ENCODE data around the gene PTPRG.

The PTPRG gene

DNA sequence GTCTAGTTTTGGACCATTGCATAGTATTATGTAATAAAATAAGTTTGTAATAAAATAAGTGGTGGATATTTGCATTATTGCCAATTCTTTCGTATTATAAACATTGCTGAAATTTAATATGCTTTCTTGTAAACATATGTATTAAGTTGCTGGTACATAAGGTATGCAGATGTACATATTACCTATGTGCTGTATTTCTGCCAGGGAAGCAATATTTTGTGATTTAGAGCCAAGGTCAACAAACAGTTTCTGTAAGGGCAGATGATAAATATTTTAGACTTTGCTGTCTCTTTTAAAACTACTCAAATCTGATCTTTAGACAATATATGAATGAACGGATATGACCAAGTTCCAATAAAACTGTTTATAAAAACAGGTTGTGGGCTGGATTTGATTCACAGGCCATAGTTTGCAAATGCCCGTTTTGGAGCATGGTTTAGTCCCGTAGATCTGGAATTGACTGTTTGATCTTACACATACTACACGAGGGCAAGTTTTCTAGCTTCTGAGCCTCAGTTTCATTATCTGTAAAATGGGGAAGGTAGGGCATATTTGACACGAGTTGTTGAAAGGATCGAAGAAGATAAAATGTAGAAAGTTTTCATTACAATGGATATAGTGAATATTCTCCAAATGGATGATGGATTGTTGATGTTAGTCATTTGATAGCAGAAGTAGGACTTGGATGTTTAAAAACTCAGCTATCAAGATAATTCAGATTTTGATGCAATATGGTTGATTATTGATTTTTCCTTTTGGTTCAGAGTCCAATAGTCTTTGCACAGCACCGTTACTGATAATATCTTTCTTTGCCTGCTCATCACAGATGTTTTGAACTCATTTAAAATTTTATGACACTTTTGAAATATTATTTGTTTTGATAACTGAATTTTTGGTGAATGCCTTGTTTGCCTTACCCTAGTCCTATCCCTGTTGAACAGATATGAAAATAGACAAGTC is 417.4 kb downstream of the PTPRG start:
- CTCF ChIA-PET, result interaction anchor here (0.8 kb wide), 1 partner anchor 93 kb away, joined by 3 read pairs; no protein-coding TSS in a partner anchor
- DNase-seq (ENCODE audit: low spot score), result no peak
- POLR2A ChIA-PET (ENCODE audit: low non-redundant PET), result no interaction called here
- H3K27ac ChIP-seq, result no peak overlapping the region
- no peak for TF ChIP-seq CTCF (conservative IDR thresholded peaks at IDR 0.05; ENCODE audit: low read depth)

DNA sequence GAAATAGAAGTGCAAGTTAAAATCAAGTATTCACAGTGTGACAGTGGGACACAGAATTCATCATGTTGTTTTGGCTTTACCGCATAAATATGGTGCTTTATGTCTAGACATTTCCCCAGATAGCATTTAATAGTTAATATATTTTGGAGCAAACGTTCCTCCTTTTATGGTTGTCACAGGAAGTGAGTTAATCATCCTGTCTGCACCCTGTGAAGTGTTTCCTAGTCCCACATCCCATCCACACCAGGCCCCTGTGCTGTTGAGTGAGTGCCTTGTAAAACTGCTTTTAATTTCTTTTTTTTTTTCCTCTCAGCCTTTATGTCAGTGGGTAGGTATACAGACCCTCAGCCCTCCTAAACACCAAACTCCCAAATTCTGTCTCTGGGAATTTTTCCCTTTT is 418.3 kb downstream of the PTPRG start:
- POLR2A ChIA-PET (ENCODE audit: low non-redundant PET), result no interaction called here
- DNase-seq (ENCODE audit: low spot score), result no peak
- TF ChIP-seq CTCF (conservative IDR thresholded peaks at IDR 0.05; ENCODE audit: low read depth), result no peak
- CTCF ChIA-PET, result no interaction called here
- no peak overlapping the region for H3K27ac ChIP-seq

DNA sequence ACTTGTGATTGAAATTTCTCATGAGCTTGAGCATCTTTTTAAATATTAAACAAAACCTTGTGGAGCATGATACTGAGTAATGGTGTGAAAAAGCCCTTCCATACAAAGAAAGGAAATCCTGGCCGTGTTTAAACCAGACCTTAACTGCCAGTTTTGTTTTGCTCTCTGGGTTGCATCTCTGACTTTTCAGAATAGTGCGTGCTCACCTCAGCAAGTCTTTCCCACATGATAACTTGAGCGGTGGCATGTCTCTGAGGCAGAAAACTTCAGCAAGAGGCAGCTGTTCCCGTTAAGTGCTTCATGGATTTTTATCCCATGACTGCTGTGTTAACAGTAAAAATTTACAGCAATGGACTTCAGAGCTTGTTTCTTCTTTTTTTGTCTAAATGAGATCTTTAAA is 418.7 kb downstream of the PTPRG start:
- ChIA-PET CTCF (no interaction called here), POLR2A (ENCODE audit: low non-redundant PET) (no interaction called here)
- DNase-seq (ENCODE audit: low spot score), result no peak
- no peak overlapping the region for H3K27ac ChIP-seq
- no peak for TF ChIP-seq CTCF (conservative IDR thresholded peaks at IDR 0.05; ENCODE audit: low read depth)

DNA sequence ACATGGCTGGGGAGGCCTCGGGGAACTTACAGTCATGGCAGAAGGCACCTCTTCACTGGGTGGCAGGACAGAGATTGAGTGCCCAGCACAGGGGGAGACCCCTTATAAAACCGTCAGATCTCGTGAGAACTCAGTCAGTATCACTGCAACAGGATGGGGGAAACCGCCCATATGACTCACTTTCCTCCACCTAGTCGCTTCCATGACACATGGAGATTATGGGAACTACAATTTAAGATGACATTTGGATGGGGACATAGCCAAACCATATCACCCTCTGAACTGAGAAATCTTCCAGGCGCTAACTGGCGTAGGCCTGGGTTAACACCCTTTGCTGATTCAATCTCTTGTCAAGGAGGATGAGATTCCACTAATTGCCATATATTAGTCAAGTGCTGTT is 419.7 kb downstream of the PTPRG start:
- no peak overlapping the region for H3K27ac ChIP-seq
- CTCF ChIA-PET, result no interaction called here
- POLR2A ChIA-PET (ENCODE audit: low non-redundant PET), result no interaction called here
- TF ChIP-seq CTCF (conservative IDR thresholded peaks at IDR 0.05; ENCODE audit: low read depth), result no peak
- DNase-seq (ENCODE audit: low spot score), result no peak

- no peak overlapping the region for H3K27ac ChIP-seq
- TF ChIP-seq CTCF (conservative IDR thresholded peaks at IDR 0.05; ENCODE audit: low read depth), result no peak
- DNase-seq (ENCODE audit: low spot score), result no peak
- ChIA-PET CTCF (no interaction called here), POLR2A (ENCODE audit: low non-redundant PET) (no interaction called here)
Observed at GRCh38 chr3:61983479-61983878, 422.1 kb downstream of the PTPRG start.

DNA sequence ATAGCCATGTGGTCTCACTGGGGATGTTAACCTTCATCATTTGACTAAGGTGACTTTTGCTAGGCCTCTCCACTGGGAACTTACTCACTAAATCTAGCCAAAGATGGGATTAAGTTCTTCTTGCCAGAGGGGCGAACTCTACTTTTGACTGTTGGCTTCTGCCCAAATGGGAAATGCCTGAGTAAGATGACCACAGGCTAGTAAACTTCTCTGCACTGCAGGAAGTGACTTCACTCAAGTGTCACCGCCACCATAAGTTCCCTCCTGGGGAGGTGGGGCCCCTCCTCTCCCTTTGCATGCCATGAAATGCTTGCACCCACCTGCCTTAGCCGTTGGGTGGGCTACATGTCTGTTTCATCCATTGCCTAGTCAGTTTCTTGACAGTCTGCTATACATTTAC is 423.6 kb downstream of the PTPRG start:
- POLR2A ChIA-PET (ENCODE audit: low non-redundant PET), result no interaction called here
- no peak for TF ChIP-seq CTCF (conservative IDR thresholded peaks at IDR 0.05; ENCODE audit: low read depth)
- DNase-seq (ENCODE audit: low spot score), result peak; percentile 12
- CTCF ChIA-PET, result no interaction called here
- no peak overlapping the region; the same call in 1 of the 2 replicates for H3K27ac ChIP-seq

Measured in RWPE1 (cell line).